AG08396 (cell line): Measurements from ENCODE around the gene PARD3.
"Not testable (repeated sequence)": the region's sequence is repeated elsewhere in the genome, so short reads cannot be mapped to it uniquely, and the experiment has no call there.

Experiments used
- DNase-seq: peaks from one replicate; pipeline ENCODE4 v3.0.0; 2012; ENCODE audit warnings: low spot score, mixed read lengths

Gene PARD3

GRCh38 chr10:34741087-34741486 is 74.0 kb downstream of the PARD3 start:
- not testable (repeated sequence) for DNase-seq

- no peak for DNase-seq
Measured at GRCh38 chr10:34740321-34740720, 74.8 kb downstream of the PARD3 start.

- DNase-seq: peak; percentile 73
Measured at GRCh38 chr10:34739915-34740314, 75.2 kb downstream of the PARD3 start.

- DNase-seq: no peak
Measured at GRCh38 chr10:34737772-34738169, 77.3 kb downstream of the PARD3 start.

GRCh38 chr10:34736976-34737771 is 77.9 kb downstream of the PARD3 start:
- no peak for DNase-seq

- no peak for DNase-seq
Measured at GRCh38 chr10:34734918-34735317, 80.2 kb downstream of the PARD3 start.

- no peak for DNase-seq
Measured at GRCh38 chr10:34732926-34733325, 82.2 kb downstream of the PARD3 start.

GRCh38 chr10:34731885-34732701 is 83.0 kb downstream of the PARD3 start:
- no peak for DNase-seq

- no peak for DNase-seq
Measured at GRCh38 chr10:34731213-34731612, 83.9 kb downstream of the PARD3 start.

- DNase-seq: no peak
Measured at GRCh38 chr10:34730726-34731125, 84.4 kb downstream of the PARD3 start.

GRCh38 chr10:34729619-34730018 is 85.5 kb downstream of the PARD3 start:
- no peak for DNase-seq

GRCh38 chr10:34728361-34728760 is 86.7 kb downstream of the PARD3 start:
- DNase-seq: no peak

GRCh38 chr10:34727595-34728033 is 87.5 kb downstream of the PARD3 start:
- no peak for DNase-seq

GRCh38 chr10:34726862-34727261 is 88.2 kb downstream of the PARD3 start:
- no peak for DNase-seq

- DNase-seq: peak; percentile 51
Measured at GRCh38 chr10:34723750-34724149, 91.3 kb downstream of the PARD3 start.

GRCh38 chr10:34722404-34722803 is 92.7 kb downstream of the PARD3 start:
- no peak for DNase-seq

- DNase-seq: peak; percentile 59
Measured at GRCh38 chr10:34721208-34721840, 93.8 kb downstream of the PARD3 start.

GRCh38 chr10:34719746-34720145 is 95.3 kb downstream of the PARD3 start:
- no peak for DNase-seq

- no peak for DNase-seq
Measured at GRCh38 chr10:34719328-34719727, 95.8 kb downstream of the PARD3 start.

- DNase-seq: no peak
Measured at GRCh38 chr10:34717429-34717828, 97.7 kb downstream of the PARD3 start.

GRCh38 chr10:34716958-34717357 is 98.1 kb downstream of the PARD3 start:
- DNase-seq: no peak

GRCh38 chr10:34716234-34716633 is 98.9 kb downstream of the PARD3 start:
- DNase-seq: no peak
